LNCAP (cell line): ENCODE results near the gene VPS39.

Source experiments
- CTCF ChIP-seq: fragments of 450-650 bp; IDR thresholded peaks from 2 replicates; pipeline ENCODE4 v1.5.1; 2017; ENCODE audit warnings: mild to moderate bottlenecking

VPS39 gene

GRCh38 chr15:42165106-42165505, 43.0 kb downstream of the VPS39 start:
- no peak for TF ChIP-seq CTCF

GRCh38 chr15:42163947-42164550, 44.1 kb downstream of the VPS39 start:
- TF ChIP-seq CTCF = no peak

DNA sequence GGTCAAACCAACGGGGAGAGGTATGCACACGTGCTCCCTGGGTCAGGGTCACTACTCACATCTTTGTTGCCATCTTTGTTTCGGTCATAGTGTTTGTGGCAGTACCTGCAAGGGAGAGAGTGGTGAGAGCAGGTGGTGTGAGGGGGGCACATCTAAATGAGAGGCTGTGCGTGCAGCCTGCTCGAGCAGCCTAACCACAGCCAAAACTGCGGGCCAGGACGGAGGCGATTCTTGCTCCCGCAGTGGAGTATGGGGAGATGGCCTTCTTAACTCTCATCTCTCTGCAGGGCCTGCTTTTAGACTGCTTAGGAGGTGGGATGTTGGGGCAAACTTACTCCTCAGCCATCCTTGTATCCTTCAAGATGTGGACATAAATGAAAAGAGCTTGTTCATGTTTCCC, 44.8 kb downstream of the VPS39 start:
- no peak for TF ChIP-seq CTCF

DNA sequence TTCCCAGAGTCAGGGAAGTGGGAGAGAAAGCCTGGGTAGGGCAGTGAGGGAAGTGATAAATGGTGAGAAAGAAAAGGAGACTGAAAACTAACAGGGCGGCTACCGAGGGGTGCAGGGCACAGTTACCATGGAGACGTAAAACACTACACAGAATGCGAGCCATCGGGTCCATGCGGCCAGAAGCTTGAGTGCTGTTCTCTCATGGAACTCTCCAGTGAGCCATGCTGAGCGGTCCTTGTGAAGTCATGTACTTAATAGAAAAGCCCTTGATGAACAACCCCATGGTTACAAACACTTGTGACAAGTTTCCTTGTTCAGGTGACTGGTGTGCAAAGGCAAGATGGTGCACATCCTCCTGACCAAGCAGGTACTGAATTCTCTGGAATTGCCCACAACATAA, 48.0 kb downstream of the VPS39 start:
- no peak for TF ChIP-seq CTCF

DNA sequence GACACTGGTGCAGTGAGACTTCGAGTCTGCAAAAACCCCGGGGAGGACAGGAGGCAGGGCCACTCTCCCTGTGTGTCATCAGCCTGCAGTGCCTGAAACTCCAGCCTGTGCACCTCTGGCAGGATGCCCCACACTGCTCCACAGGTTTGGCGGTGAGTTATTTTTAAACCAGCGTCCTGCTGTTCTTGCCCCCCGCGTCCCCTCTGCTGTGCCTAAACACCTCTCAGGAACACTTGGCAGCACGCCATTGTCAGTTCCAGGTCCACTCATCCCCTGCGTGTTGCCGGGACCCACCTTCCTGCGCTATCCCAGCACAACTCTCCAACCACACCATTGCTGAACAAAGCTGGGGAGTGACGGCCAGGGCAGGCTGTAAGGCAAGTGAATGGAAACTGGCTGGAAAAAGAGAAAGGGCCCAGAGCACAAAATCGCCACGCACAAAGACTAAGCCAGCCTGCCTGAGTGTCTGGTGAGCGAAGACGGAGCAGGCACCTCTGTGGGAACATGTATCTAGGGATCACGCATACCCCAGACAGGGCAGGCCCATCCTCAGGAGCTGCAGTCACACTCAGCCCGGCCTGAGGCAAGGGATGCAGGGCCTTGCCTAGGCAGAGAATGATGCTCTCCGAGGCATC, 48.6 kb downstream of the VPS39 start:
- no peak for TF ChIP-seq CTCF

- no peak for TF ChIP-seq CTCF
Observed at GRCh38 chr15:42158941-42159340, 49.2 kb downstream of the VPS39 start.

- no peak for TF ChIP-seq CTCF
Observed at GRCh38 chr15:42157981-42158765, 49.9 kb downstream of the VPS39 start.
